ENCODE data around the gene RNF213. TPM values are rescaled to one million over a fixed set of nuclear protein-coding genes. Genes with fewer than 3 reads are reported as not detected.

Gene RNF213
- total and polyA plus RNA-seq, 4 donors: 67.0 to 198 (median 106) TPM

- DNase-seq (no peak), ATAC-seq (ENCODE audit: insufficient read depth, low FRiP score) (no peak)
- no peak for TF ChIP-seq CTCF (IDR thresholded peaks at IDR 0.05; ENCODE audit: control extremely low read depth, extremely low read depth)
- Histone ChIP-seq H3K27ac (ENCODE audit: low read depth in 1 of 2, low read length in 1 of 2) (no peak overlapping the region), H3K27me3 (ENCODE audit: control insufficient read depth in 3 of 3, insufficient read depth in 3 of 3, low read length in 2 of 3) (no peaks in the 10 kb centered on the region), H3K36me3 (ENCODE audit: control insufficient read depth in 4 of 4, insufficient read depth in 4 of 4, low read length in 4 of 4) (peaks cover 0 to 15% (median 6%) of the 10 kb centered on the region in 4 donors), H3K9ac (ENCODE audit: insufficient read depth in 1 of 2, low read length in 2 of 2) (no peak overlapping the region), H3K4me1 (ENCODE audit: control insufficient read depth in 5 of 5, insufficient read depth in 5 of 5, low read length in 5 of 5) (peaks cover 0 to 11% (median 5%) of the 10 kb centered on the region in 5 donors), H3K9me3 (ENCODE audit: control insufficient read depth in 4 of 4, insufficient read depth in 3 of 4, low read length in 3 of 4) (no peaks in the 10 kb centered on the region), H3K4me3 (no peak overlapping the region)
- WGBS, 2 donors: 90 to 95% methylated on average over 6 of the region's 6 CpGs
Observed at GRCh38 chr17:80224683-80225082, 36.0 kb upstream of the RNF213 start.

- no peaks in the 10 kb centered on the region for H3K27me3 ChIP-seq (ENCODE audit: control insufficient read depth in 3 of 3, insufficient read depth in 3 of 3, low read length in 2 of 3)
- H3K4me3 ChIP-seq: no peak overlapping the region
- H3K9me3 ChIP-seq (ENCODE audit: control insufficient read depth in 4 of 4, insufficient read depth in 3 of 4, low read length in 3 of 4): no peaks in the 10 kb centered on the region
- no peak overlapping the region for H3K27ac ChIP-seq (ENCODE audit: low read depth in 1 of 2, low read length in 1 of 2)
- no peak overlapping the region for H3K9ac ChIP-seq (ENCODE audit: insufficient read depth in 1 of 2, low read length in 2 of 2)
- ATAC-seq (ENCODE audit: insufficient read depth, low FRiP score) (no peak), DNase-seq (no peak)
- TF ChIP-seq CTCF (IDR thresholded peaks at IDR 0.05; ENCODE audit: control extremely low read depth, extremely low read depth): no peak
- peaks cover 0 to 9% (median 5%) of the 10 kb centered on the region in 5 donors for H3K4me1 ChIP-seq (ENCODE audit: control insufficient read depth in 5 of 5, insufficient read depth in 5 of 5, low read length in 5 of 5)
- 91 to 96% methylated on average over 6 of the region's 6 CpGs for WGBS, 2 donors
- peaks cover 0 to 15% (median 7%) of the 10 kb centered on the region in 4 donors for H3K36me3 ChIP-seq (ENCODE audit: control insufficient read depth in 4 of 4, insufficient read depth in 4 of 4, low read length in 4 of 4)
Observed at GRCh38 chr17:80225230-80225629, 35.4 kb upstream of the RNF213 start.

GRCh38 chr17:80227156-80227555, 33.5 kb upstream of the RNF213 start:
- no peak overlapping the region for H3K9ac ChIP-seq (ENCODE audit: insufficient read depth in 1 of 2, low read length in 2 of 2)
- no peak overlapping the region for H3K4me3 ChIP-seq
- 92 to 96% methylated on average over 4 of the region's 4 CpGs for whole genome bisulfite sequencing, 2 donors
- H3K27ac ChIP-seq (ENCODE audit: low read depth in 1 of 2, low read length in 1 of 2): no peak overlapping the region
- peaks cover 0 to 15% (median 11%) of the 10 kb centered on the region in 4 donors for H3K36me3 ChIP-seq (ENCODE audit: control insufficient read depth in 4 of 4, insufficient read depth in 4 of 4, low read length in 4 of 4)
- no peaks in the 10 kb centered on the region for H3K4me1 ChIP-seq (ENCODE audit: control insufficient read depth in 5 of 5, insufficient read depth in 5 of 5, low read length in 5 of 5)
- no peaks in the 10 kb centered on the region for H3K27me3 ChIP-seq (ENCODE audit: control insufficient read depth in 3 of 3, insufficient read depth in 3 of 3, low read length in 2 of 3)
- no peak for TF ChIP-seq CTCF (IDR thresholded peaks at IDR 0.05; ENCODE audit: control extremely low read depth, extremely low read depth)
- ATAC-seq (ENCODE audit: insufficient read depth, low FRiP score) (no peak), DNase-seq (no peak)
- H3K9me3 ChIP-seq (ENCODE audit: control insufficient read depth in 4 of 4, insufficient read depth in 3 of 4, low read length in 3 of 4): peaks cover 0 to under 1% (median 0%) of the 10 kb centered on the region in 4 donors

- H3K4me1 ChIP-seq (ENCODE audit: control insufficient read depth in 5 of 5, insufficient read depth in 5 of 5, low read length in 5 of 5): no peaks in the 10 kb centered on the region
- H3K9ac ChIP-seq (ENCODE audit: insufficient read depth in 1 of 2, low read length in 2 of 2): no peak overlapping the region
- H3K27me3 ChIP-seq (ENCODE audit: control insufficient read depth in 3 of 3, insufficient read depth in 3 of 3, low read length in 2 of 3): no peaks in the 10 kb centered on the region
- H3K27ac ChIP-seq (ENCODE audit: low read depth in 1 of 2, low read length in 1 of 2): no peak overlapping the region
- H3K36me3 ChIP-seq (ENCODE audit: control insufficient read depth in 4 of 4, insufficient read depth in 4 of 4, low read length in 4 of 4): peaks cover 0 to 18% (median 13%) of the 10 kb centered on the region in 4 donors
- DNase-seq: no peak
- TF ChIP-seq CTCF (IDR thresholded peaks at IDR 0.05; ENCODE audit: control extremely low read depth, extremely low read depth): no peak
- peaks cover 0 to 3% (median 0%) of the 10 kb centered on the region in 4 donors for H3K9me3 ChIP-seq (ENCODE audit: control insufficient read depth in 4 of 4, insufficient read depth in 3 of 4, low read length in 3 of 4)
- ATAC-seq (ENCODE audit: insufficient read depth, low FRiP score): no peak
- WGBS, 2 donors: 96% methylated on average over 11 of the region's 11 CpGs
- H3K4me3 ChIP-seq: no peak overlapping the region
Observed at GRCh38 chr17:80227666-80228065, 33.0 kb upstream of the RNF213 start.

All from lung (tissue), 12 donors.